ENCODE data around the gene SLC6A17. TPM values are rescaled to one million over a fixed set of nuclear protein-coding genes. Genes with fewer than 3 reads are reported as not detected.

SLC6A17 gene
- total RNA-seq, 1 donor from 2014 or later = 0.40 TPM

DNA sequence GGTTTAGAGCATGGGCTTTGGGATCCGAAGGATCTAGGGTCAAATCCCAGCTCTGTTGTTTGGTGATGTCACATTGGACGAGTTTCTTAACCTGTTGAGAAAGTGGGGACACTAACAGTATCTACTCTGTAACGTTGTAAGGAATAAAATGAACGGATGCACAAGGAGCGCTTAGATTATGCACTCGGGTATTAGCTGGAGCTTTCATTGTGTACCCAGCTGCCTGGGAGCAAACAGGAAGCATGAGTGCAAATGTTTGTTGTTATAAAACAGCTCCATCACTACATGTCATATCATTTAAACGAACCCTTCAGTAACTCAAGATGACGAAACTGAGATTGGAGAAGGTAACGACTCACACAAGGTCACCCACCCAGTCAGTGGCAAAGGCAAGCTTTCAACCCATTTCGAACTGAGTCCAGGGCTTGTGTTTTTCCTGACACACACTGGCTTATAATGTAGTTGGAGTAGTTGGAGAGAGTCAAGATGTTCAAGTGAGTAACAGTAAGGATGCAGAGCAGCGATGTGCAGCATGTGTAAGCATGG is 16.2 kb upstream of the SLC6A17 start:
- intact Hi-C loops (cut with DNase I) = no loop called here
- no peak for DNase-seq (ENCODE audit: low spot score)

DNA sequence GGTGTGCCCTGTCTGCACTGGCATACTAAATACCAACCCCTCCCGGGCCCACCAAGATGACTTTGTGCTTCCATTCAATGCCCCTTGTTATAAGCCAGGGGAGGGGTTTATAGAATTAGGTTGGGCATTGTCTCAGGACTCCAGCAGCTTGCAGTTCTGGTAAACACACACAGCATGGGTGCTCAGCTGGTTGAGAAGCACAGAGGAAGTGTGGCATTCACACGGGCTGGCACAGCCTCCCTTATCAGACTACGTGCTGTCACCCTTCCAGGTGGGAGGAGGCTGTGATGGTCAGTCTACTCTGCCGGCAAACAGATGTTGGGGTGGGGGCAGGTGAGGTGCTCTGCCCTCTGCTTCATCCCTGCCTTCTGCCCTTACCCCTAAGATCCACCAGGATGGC is 15.0 kb upstream of the SLC6A17 start:
- intact Hi-C loops (cut with DNase I) = no loop called here
- DNase-seq (ENCODE audit: low spot score) = no peak

DNA sequence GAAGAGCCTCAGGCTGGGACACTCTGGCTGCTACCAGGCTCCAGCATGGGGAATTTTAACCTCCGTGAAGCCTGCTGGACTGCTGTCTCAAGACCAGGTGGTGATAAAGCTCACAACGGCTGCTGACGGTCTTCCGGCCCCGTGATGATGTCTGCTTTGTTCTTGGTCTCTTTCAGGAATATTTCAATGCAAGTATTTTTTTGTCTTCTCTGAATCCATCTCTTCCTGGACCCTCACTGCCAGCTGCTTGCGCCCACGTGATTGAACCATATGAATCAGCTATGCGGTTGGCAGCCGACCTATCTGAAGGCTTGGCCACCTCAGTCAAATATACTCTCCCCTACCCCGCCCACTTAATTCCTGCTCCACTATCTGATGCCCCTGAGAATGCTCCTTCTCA is 14.6 kb upstream of the SLC6A17 start:
- no peak for DNase-seq (ENCODE audit: low spot score)
- intact Hi-C loops (cut with DNase I) = no loop called here

DNA sequence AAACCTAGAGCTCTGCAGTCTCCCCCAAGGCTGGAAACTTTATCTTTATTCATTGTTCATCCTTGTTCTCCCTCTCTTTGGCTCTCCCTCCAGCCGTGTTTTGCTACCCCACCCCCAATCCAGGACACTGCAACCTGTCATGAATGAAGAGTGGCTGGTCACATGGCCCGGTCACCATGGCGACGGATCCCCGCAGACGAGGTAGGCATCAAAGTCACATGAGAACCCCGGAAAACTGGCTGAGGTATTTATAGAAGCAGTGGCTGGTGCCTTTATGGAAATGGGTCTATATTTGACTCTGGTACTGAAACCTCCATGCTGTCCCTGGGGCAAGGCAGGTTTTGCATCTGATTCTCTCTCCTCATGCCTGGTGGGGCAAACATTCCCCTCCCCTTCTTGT is 13.4 kb upstream of the SLC6A17 start:
- intact Hi-C loops (cut with DNase I) = no loop called here
- no peak for DNase-seq (ENCODE audit: low spot score)

DNA sequence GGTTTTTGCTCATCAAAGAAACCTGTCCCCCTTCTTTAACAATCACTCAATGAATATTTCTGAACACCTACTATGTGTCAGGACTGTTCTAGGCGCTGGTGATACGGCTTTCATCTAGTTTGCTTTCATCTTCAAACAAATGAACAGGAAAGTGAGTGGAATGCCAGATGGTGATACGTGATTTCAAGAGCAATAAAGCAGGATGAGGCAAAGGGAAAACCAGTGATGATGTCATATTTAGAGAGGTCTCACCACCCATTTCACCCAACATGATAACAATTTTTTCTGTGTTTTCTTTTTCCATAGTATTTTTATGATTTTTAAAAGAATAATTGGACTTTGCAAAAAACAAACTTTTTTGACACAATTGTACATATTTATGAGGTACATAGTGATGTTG is 11.3 kb upstream of the SLC6A17 start:
- DNase-seq (ENCODE audit: low spot score) = no peak
- intact Hi-C loops (cut with DNase I) = no loop called here

DNA sequence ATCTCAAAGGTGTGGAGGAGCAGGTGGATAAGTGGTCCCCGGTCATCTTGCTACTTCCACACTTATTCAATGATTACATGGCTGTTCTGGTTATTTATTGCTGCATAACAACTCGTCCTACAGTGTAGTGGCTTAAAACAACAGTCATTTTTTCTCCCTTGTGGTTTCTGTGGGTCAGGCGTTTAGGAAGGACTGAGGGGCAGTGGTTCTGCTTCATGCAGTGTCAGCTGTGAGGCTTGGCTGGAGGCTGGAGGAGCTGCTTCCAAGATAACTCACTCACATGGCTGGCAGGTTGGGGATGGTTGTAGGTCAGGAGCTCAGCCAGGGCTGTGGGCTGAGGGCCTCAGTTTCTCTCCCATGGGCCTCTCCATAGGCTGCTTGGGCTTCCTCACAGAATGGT is 5.9 kb upstream of the SLC6A17 start:
- no peak for DNase-seq (ENCODE audit: low spot score)
- intact Hi-C loops (cut with DNase I) = no loop called here

DNA sequence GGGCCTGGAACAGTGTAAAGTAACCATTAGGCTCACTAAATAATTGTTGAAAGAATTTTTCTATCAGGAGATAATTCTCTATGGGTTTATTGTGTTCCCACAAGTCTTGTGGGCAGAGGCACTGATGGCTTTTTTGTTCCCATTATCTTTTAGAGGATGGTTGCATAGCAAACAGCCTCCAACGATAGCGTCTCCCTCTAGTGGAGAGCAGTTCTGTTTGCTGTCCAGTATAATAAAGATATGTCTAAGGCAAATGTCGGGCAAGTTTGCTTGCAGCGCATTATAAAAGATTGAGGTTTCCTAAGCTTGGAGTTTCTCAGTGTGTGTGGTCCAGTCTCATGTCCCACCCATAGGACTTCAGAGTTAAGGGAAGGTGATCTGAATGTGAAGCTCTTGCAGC is 1.3 kb upstream of the SLC6A17 start:
- intact Hi-C loops (cut with DNase I) = no loop called here
- DNase-seq (ENCODE audit: low spot score) = no peak

DNA sequence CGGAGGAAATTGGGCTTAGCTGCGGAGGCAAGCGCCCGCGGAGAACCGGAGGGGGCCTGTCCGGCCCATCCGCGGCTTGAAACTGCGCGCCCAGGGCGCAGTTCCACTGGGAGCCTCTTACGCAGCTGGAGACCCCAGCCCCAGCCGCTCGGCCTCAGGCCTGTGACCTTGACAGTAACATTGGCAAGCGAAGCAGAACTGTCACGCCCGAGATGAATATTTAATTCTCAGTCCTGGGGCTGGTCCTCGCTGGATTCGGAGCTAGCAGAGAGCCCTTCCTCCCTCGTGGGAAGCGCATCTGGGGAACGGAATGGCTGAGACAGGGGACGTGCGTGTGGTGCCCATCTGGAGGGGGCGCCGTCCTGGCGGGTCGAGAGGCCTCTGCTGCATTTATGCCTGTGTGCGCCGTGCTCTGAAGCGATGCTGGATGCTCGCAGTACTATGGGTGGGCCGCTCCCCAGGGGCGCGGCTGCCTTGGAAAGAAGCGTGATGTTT is 928 bp downstream of the SLC6A17 start:
- no peak for DNase-seq (ENCODE audit: low spot score)
- intact Hi-C loops (cut with DNase I) = no loop called here

DNA sequence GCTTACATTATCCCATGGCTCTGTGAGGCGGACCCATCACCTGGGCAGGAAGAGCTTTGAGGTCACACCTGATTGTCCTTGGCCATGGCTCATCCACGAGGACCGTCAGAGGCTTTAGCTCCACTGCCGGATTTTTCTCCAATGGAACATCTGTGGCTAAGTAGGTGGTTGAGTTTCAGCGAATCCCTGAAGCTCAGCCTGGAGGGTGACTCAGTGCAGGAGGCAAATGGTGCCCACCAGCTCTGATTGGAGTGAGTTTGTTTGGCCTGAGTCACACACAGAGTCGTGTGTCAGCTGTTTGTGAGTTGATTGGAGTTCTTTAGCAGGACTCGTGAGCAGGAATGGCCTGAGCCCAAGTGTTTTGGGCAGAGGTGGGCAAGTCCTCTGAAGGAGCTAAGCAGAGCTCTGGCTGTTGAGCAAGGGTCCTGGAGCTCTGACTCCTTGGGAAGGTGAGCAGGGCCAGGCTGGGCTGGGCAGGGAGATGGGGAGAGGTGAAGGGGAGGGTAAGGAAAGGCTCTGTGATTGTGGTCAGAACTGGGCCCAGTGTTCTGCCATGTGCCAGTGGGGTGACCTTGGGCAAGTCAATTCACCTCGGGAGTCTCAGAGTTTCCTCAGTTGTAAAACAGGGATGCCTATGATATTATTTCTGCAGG is 2.0 kb downstream of the SLC6A17 start:
- no peak for DNase-seq (ENCODE audit: low spot score)
- intact Hi-C loops (cut with DNase I) = no loop called here

DNA sequence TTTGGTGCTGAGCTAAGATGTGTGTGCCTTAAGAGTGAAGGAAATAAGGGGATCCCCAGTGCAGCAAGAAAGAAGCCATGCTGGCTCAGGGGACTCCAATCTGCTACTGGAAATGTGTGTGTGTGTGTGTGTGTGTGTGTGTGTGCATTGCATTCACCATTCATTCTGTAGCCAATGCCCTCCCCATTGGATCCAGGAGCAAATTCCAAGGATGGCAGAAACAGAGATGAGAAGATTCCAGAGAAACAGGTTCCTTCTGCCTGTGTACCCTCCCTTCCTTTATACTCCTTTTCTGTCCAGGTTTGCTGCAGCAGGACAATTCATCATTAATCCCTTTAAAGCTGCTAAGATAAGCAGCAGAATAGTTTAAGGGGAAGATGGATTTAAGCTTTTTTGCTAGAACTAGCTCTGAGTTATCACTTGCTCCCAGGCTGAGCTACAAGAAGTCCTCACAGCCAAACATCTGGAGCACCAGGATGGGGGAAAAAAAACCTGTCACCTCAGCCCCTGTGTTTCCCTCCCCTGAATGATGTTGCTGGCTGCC is 3.2 kb downstream of the SLC6A17 start:
- DNase-seq (ENCODE audit: low spot score) = no peak
- intact Hi-C loops (cut with DNase I) = no loop called here

DNA sequence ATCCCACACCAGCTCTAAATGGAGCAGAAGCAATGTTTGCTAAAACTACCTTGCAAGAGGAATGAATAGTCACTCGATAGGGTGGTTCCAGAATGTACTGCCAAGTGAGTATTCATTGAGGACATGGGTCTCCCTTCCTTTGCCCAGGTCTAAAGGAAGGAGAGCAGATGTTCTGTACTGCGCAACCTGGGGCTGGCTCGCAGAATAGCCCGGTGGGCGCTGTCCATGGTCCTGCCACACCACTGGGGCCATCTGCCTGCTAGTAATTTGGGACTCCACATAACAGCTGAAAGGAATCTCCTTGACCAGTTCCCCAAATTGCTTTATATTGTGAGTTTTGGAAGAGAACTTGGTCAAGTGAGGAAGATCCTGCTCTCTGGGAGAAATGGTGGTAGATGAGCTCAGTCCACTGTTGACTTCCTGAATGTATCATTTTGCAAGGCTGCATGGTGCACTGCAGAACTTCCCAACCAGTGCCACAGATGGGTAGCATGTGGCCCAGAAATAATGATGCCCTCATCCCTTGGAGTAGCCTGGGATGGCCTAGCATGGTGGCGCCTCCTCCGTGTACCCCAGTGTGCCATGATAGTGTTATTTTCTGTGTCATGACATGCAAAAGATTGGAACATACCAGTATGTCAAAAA is 5.7 kb downstream of the SLC6A17 start:
- intact Hi-C loops (cut with DNase I) = no loop called here
- no peak for DNase-seq (ENCODE audit: low spot score)

DNA sequence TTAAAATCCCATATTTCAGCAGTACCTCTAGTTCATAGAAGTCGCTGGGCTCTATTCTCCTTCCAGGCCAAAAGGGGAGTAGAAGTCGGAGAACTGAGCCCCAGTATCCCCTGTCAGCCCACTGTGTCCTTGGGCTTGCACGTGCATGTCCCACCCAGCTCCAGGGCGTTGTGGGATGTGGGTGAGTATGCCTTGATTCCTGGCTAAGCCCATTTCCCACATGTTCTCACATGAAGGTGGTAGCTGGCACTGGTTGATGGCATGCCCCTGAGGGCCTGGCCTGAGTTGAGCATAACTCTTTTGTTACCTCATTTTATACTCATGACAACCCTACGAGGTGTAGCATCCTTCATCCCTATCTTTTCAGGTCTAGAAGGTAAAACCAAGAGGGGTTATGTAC is 8.0 kb downstream of the SLC6A17 start:
- intact Hi-C loops (cut with DNase I) = no loop called here

DNA sequence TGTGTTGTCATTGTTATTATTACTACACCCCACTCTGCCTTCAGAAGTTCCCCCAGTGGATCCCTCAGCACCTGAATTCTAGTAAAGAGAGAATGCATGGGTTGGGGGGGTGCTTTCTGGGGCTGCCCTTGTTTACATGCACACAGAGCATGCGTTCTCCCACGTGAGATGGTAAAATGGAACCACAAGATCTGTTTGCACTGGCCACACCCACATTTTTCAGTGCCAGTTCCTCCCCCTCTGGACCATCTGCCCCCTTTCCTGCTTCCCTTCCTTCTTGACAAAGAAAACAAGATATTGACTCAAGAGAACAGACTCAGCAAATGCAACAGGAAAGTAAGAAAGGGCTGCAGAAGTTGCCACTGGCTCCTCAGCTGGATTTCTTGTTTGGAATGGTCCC is 8.9 kb downstream of the SLC6A17 start:
- DNase-seq (ENCODE audit: low spot score) = no peak
- intact Hi-C loops (cut with DNase I) = no loop called here

More for the DNA sequence above, 8.0 kb downstream of the SLC6A17 start:
- DNase-seq (ENCODE audit: low spot score) = no peak

DNA sequence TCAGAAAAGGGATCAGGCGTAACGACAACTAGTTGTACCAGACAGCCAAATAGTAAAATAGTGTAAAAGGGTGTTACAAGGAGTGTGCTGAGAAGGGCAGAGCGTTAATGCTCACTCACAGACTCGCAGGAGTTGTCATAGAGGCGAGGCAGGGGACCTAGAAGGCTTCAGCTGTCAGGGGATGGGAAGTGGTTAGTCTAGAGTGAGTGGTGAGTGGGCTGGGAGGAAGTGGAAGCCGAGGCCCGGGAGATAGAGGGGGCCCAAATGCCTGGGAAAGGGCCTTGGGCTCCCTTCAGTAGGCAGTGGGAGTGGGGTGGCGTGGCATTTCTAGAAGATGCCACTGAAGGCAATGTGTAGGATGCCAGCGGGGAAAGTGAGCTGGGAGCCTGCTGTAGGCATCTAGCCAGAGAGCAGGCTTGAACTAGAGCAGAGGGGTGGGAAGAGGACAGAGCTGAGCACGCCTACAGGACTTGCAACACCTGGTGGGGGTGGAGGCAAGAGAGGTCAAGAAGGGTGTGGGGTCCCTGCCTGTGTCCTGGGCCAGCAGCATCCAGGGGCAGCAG is 10.3 kb downstream of the SLC6A17 start:
- DNase-seq (ENCODE audit: low spot score) = no peak
- intact Hi-C loops (cut with DNase I) = no loop called here

DNA sequence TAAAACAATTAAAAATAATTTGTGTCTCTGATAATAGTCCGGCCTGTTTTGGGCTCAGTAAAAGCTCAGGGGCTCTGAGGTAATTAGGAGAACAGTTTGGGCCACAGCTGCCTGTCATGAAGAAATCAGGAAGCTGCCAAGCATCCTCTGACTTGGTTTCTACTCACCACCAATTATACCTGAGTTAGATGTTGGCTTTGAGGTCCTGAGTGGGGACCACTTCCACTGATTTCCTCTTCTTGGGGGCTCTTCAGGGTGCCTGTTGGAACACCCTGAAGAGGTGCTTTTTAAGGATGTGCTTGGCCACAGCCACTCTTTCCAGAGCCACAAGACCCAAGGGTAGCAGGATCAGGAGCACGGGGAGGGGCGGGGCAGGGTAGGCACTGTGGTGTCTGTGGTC is 10.9 kb downstream of the SLC6A17 start:
- intact Hi-C loops (cut with DNase I) = no loop called here
- no peak for DNase-seq (ENCODE audit: low spot score)

DNA sequence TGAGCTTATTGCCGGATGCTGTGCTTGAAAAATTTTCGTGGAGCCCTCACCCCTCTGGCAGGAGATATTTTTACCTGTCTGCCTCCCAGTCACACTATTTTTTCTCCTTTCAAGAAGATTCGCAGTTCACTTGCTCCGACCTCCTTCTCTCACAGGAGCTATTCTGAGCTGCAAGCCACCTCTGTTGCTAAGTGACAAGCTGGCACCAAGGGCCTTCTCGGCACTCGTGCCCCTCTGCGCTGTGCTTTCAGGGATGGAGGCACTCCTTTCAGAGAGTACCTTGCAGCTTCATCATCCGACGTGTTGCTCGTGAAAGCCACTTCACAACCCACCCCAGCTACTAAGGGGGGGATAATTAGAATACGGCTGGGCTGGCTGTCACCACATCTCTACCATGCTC is 11.6 kb downstream of the SLC6A17 start:
- no peak for DNase-seq (ENCODE audit: low spot score)
- intact Hi-C loops (cut with DNase I) = no loop called here

DNA sequence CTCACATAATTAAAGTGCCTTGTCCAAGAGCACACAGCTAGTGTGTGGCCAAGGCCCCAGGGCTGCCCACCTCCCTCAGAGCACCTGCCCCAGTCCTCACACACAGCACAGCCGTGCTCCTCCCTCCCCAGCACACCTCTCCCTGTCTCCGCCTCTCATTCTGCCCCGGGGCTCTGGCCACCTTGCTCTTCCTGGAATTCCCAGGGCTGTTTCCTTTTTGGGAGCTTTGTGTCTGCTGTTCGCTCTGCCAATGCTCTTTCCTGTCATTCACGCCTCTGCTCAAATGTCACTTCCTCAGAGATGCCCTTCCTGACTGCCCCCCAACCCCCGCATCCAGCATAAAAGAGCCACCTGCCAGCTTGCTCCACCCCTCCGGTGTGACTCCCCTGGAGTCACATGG is 13.3 kb downstream of the SLC6A17 start:
- intact Hi-C loops (cut with DNase I) = no loop called here
- DNase-seq (ENCODE audit: low spot score) = no peak

DNA sequence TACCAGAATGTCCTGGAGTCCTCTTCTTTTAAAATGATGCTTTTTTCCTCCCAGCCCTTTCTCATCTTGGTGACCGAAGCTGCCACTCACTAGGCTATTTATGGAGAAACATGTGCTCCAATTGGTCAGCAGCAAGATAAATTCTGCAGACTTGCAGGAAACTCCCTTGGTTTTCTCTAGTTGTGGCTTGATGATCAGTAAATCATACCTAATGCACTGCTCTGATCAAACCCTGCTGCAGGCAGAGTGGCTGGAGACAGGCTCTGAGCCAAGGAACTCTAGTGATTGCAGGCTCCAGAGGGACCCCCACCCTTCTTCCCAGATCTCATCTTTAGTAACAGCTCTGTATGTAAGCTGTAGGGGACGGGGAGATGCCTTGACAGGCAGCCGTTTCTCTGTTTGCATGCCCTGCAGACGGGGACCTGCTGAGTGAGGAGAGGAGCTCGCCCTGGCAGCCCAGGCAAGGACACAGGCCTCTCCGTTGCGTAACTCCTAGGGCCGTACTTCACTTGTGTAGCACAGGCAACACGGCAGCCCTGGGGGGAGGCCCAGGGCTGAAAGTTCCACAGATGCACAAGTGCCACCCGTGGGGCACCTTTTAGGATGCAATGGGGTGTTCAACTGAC is 14.5 kb downstream of the SLC6A17 start:
- intact Hi-C loops (cut with DNase I) = no loop called here
- no peak for DNase-seq (ENCODE audit: low spot score)

DNA sequence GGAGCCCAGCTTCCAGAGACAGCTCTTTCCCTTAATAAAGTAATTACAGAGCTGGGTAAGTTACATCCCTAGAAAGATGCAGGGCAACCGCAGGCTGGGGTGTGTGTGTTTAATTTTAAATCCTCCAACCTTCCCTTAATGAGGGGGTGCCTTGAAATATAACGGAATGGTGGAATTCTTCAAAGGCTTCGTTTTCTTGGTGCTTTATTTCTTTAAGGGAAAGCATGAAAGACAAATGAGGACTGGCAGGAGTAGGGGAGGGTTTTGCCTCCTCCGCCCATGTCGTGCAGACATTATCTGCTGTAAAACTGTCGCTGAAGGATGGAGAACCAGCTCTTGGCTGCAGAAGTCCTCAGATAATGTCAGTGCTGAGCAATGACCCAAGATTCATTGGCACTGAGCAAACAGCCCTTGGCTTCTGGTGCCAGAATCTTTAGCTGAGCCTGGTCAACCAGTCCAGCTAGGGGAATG is 15.5 kb downstream of the SLC6A17 start:
- no peak for DNase-seq (ENCODE audit: low spot score)

DNA sequence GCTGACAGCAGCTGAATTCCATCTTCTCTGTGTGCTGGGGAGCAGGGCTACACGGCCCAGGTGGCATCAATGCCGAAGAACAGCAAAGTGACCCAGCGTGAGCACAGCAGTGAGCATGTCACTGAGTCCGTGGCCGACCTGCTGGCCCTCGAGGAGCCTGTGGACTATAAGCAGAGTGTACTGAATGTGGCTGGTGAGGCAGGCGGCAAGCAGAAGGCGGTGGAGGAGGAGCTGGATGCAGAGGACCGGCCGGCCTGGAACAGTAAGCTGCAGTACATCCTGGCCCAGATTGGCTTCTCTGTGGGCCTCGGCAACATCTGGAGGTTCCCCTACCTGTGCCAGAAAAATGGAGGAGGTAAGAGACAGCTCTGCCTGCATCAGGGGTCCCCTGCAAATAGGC is 16.6 kb downstream of the SLC6A17 start:
- intact Hi-C loops (cut with DNase I) = no loop called here
- no peak for DNase-seq (ENCODE audit: low spot score)

More for the DNA sequence above, 15.5 kb downstream of the SLC6A17 start:
- intact Hi-C loops (cut with DNase I) = no loop called here

Measured in cardiac septum (tissue), 1 donor.